ENCODE measurements around the gene MROH9. TPM values are rescaled to one million over a fixed set of nuclear protein-coding genes. Genes with fewer than 3 reads are reported as not detected.

Gene MROH9
- total RNA-seq, 1 experiment from 2014 or later = not detected

DNA sequence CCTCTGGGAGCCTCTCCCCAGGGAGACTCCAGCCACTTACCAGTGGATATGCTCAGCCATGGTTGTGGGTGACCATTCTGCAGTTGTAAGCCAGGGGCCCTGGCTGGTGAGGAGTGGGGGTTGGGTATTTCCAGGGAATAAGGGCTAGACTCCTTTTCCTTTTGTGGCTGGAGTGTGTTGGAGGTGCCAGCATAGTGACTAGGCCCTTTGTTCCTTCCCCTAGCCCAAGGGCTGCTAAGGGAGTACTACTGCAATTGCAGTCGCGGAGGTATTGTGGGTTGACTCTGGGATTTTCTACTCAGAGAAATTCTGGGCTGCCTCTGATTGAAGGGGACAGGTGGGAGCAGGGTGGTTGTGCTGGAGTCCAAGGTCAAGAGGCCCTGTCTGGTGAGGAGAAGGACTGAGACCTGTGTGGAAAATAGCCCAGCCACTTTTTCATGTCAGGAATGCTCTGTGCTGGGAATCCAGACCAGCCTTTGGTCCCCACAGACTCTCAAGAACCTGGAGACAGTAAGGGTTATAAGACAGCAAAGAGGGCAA is 43.1 kb downstream of the MROH9 start:
- Histone ChIP-seq H4K8ac (replicated peaks; ENCODE audit: insufficient read length, low read depth, low read length) (no peak overlapping the region), H2BK5ac (ENCODE audit: insufficient read length, low read length) (no peak overlapping the region), H3K27me3 (ENCODE audit: insufficient read depth, low read length) (no peaks in the 10 kb centered on the region), H4K91ac (ENCODE audit: insufficient read length, low read depth, low read length) (no peak overlapping the region), H3K14ac (ENCODE audit: insufficient read depth, low read length) (peak overlapping the region; percentile 75; the same call in 1 of the 2 replicates), H3T11ph (ENCODE audit: low read length) (no peak overlapping the region), H3K56ac (ENCODE audit: insufficient read length, low read depth, low read length) (no peak overlapping the region), H2BK15ac (ENCODE audit: low read depth, low read length) (no peak overlapping the region), H3K27ac (ENCODE audit: insufficient read length, low read depth, low read length) (no peak overlapping the region), H3K4me2 (ENCODE audit: insufficient read depth, insufficient read length, low read length) (no peak overlapping the region), H3K18ac (ENCODE audit: insufficient read length, low read depth, low read length) (no peak overlapping the region), H4K20me1 (ENCODE audit: control insufficient read depth, insufficient read depth, insufficient read length) (no peaks in the 10 kb centered on the region), H2BK20ac (ENCODE audit: low read depth, low read length, poor library complexity, severe bottlenecking) (no peak overlapping the region), H3K23me2 (ENCODE audit: insufficient read length, low read depth, low read length, poor library complexity, severe bottlenecking) (no peaks in the 10 kb centered on the region), H3K4me1 (ENCODE audit: insufficient read depth, low read length) (no peaks in the 10 kb centered on the region), H3K9ac (ENCODE audit: extremely low read depth, insufficient read length, low read length) (no peak overlapping the region), H2BK12ac (ENCODE audit: insufficient read length, low read depth, low read length) (no peak overlapping the region), H2BK120ac (ENCODE audit: low read depth, low read length, poor library complexity, severe bottlenecking) (no peak overlapping the region), H3K79me2 (ENCODE audit: insufficient read depth, low read length) (no peaks in the 10 kb centered on the region), H2AK5ac (ENCODE audit: insufficient read length, low read length) (no peak overlapping the region), H3K79me1 (ENCODE audit: insufficient read depth, low read depth, low read length, poor library complexity, severe bottlenecking) (no peaks in the 10 kb centered on the region), H3K4ac (ENCODE audit: low read depth, low read length) (no peak overlapping the region), H3K9me3 (ENCODE audit: control insufficient read depth, low read depth, low read length) (no peaks in the 10 kb centered on the region), H4K5ac (ENCODE audit: insufficient read length, low read depth, low read length) (no peak overlapping the region), H3K23ac (ENCODE audit: insufficient read length, low read depth, low read length) (no peak overlapping the region), H2AFZ (ENCODE audit: low read length) (no peak overlapping the region)
- H3K4me3 Mint-ChIP-seq = no peak overlapping the region
- no peaks in the 10 kb centered on the region for H3K27me3 Mint-ChIP-seq (ENCODE audit: low read depth)
- H3K27ac Mint-ChIP-seq = no peak overlapping the region
- TF ChIP-seq, protein P1, sequence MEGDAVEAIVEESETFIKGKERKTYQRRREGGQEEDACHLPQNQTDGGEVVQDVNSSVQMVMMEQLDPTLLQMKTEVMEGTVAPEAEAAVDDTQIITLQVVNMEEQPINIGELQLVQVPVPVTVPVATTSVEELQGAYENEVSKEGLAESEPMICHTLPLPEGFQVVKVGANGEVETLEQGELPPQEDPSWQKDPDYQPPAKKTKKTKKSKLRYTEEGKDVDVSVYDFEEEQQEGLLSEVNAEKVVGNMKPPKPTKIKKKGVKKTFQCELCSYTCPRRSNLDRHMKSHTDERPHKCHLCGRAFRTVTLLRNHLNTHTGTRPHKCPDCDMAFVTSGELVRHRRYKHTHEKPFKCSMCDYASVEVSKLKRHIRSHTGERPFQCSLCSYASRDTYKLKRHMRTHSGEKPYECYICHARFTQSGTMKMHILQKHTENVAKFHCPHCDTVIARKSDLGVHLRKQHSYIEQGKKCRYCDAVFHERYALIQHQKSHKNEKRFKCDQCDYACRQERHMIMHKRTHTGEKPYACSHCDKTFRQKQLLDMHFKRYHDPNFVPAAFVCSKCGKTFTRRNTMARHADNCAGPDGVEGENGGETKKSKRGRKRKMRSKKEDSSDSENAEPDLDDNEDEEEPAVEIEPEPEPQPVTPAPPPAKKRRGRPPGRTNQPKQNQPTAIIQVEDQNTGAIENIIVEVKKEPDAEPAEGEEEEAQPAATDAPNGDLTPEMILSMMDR (conservative IDR thresholded peaks at IDR 0.05) = no peak
- DNase-seq = no peak
- peaks cover 2 to 4% (median 3%) of the 10 kb centered on the region in 3 experiments; a peak in 1 of 7 replicates for H3K36me3 Mint-ChIP-seq (ENCODE audit: insufficient read depth in 1 of 3, low read depth in 3 of 3)
- peaks cover 2 to 11% of the 10 kb centered on the region in 2 experiments; a peak in 4 of 5 replicates for H3K9me3 Mint-ChIP-seq
- no CpG with 5 or more reads among the region's 2 CpGs for WGBS (ENCODE audit: extremely low coverage, insufficient read length, low lambda C conversion rate)
- no peaks in the 10 kb centered on the region for H3K4me1 Mint-ChIP-seq
